Adrenal gland (tissue), 5 donors: ENCODE data around the gene FRMD3.

Source experiments
- POLR2A ChIP-seq, 2 donors: fragments of 450-650 bp; IDR thresholded peaks; one replicate each; pipeline ENCODE4 v1.6.1; 2017; ENCODE audit warnings: antibody characterized with exemption in 2 of 2, mild to moderate bottlenecking in 2 of 2, moderate library complexity in 1 of 2
- TF ChIP-seq, protein P1 (sequence below), 6 experiments: fragments of 450-650 bp in 4 of 6; fragments of 200-600 bp in 2 of 6; sonication (generic) in 1 of 6; IDR thresholded peaks; 1 replicate in 5 of 6; 2 replicates in 1 of 6; pipeline versions ENCODE4 v1.5.1 to v1.8.0; 2016 to 2021; ENCODE audit warnings: antibody characterized with exemption in 6 of 6, mild to moderate bottlenecking in 2 of 6, moderate library complexity in 1 of 6
- donor health status: DM: no; HTN: no; CAD: no.

DNA sequence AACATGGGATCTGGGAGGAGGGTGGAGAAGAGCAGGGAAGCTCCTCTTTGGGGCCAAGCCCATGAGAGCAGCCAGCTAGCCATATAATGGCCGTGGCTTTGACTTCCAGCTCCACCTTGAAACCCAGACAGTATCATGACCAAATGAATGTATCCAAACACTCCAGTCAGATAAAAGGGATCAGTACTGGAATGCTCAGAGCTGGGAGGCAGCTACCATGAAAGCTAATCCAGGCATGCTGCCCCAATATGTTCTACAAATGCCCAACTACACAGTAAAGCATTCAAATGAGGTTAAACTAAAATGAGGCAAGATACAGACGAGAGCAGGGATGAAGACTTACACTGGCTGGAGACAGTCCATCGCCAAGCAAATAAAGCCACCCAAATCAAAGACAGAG, 69.4 kb downstream of the FRMD3 start:
- TF ChIP-seq, protein P1, sequence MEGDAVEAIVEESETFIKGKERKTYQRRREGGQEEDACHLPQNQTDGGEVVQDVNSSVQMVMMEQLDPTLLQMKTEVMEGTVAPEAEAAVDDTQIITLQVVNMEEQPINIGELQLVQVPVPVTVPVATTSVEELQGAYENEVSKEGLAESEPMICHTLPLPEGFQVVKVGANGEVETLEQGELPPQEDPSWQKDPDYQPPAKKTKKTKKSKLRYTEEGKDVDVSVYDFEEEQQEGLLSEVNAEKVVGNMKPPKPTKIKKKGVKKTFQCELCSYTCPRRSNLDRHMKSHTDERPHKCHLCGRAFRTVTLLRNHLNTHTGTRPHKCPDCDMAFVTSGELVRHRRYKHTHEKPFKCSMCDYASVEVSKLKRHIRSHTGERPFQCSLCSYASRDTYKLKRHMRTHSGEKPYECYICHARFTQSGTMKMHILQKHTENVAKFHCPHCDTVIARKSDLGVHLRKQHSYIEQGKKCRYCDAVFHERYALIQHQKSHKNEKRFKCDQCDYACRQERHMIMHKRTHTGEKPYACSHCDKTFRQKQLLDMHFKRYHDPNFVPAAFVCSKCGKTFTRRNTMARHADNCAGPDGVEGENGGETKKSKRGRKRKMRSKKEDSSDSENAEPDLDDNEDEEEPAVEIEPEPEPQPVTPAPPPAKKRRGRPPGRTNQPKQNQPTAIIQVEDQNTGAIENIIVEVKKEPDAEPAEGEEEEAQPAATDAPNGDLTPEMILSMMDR (IDR thresholded peaks at IDR 0.05) = no peak
- no peak for TF ChIP-seq POLR2A (IDR thresholded peaks at IDR 0.05)
